Measurements from ENCODE around the gene AIRE.

- TF ChIP-seq, protein P1, sequence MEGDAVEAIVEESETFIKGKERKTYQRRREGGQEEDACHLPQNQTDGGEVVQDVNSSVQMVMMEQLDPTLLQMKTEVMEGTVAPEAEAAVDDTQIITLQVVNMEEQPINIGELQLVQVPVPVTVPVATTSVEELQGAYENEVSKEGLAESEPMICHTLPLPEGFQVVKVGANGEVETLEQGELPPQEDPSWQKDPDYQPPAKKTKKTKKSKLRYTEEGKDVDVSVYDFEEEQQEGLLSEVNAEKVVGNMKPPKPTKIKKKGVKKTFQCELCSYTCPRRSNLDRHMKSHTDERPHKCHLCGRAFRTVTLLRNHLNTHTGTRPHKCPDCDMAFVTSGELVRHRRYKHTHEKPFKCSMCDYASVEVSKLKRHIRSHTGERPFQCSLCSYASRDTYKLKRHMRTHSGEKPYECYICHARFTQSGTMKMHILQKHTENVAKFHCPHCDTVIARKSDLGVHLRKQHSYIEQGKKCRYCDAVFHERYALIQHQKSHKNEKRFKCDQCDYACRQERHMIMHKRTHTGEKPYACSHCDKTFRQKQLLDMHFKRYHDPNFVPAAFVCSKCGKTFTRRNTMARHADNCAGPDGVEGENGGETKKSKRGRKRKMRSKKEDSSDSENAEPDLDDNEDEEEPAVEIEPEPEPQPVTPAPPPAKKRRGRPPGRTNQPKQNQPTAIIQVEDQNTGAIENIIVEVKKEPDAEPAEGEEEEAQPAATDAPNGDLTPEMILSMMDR (IDR thresholded peaks at IDR 0.05): no peak
- TF ChIP-seq POLR2A (IDR thresholded peaks at IDR 0.05): no peak
- TF ChIP-seq POLR2AphosphoS5 (IDR thresholded peaks at IDR 0.05): no peak
These were observed 46.7 kb downstream of the AIRE start for GRCh38 chr21:44332383-44332782.
